H1 (cell line): ENCODE data around the gene SLC5A10.

Experiments used
- CEBPB ChIP-seq: IDR thresholded peaks from 2 replicates; pipeline ENCODE4 v1.6.1; 2012; ENCODE audit warnings: low read depth, low read length
- CTCF ChIP-seq, 3 experiments: IDR thresholded peaks; 1 replicate in 2 of 3; 2 replicates in 1 of 3; pipeline versions ENCODE4 v1.5.1 to v1.6.1; 2011; ENCODE audit warnings: low read length in 3 of 3, mild to moderate bottlenecking in 3 of 3, inconsistent platforms in 2 of 3, low read depth in 1 of 3, moderate library complexity in 1 of 3; ENCODE audit not compliant: insufficient read depth in 1 of 3; ENCODE audit errors: control extremely low read depth in 1 of 3
- EP300 ChIP-seq, 2 experiments: IDR thresholded peaks; 1 replicate in 1 of 2; 2 replicates in 1 of 2; pipeline ENCODE4 v1.6.1; 2011 to 2012; ENCODE audit warnings: low read depth in 2 of 2, low read length in 2 of 2, mild to moderate bottlenecking in 2 of 2, borderline replicate concordance in 1 of 2, inconsistent platforms in 1 of 2, moderate library complexity in 1 of 2
- JUN ChIP-seq: IDR thresholded peaks from 2 replicates; pipeline ENCODE4 v1.6.1; 2011; ENCODE audit warnings: low read depth, mild to moderate bottlenecking, improper control_type of control experiment, low read length
- POLR2A ChIP-seq, 2 experiments: IDR thresholded peaks; 1 replicate in 1 of 2; 2 replicates in 1 of 2; pipeline ENCODE4 v1.6.1; 2011; ENCODE audit warnings: low read depth in 2 of 2, low read length in 2 of 2, mild to moderate bottlenecking in 2 of 2; ENCODE audit errors: control extremely low read depth in 1 of 2
- USF2 ChIP-seq: IDR thresholded peaks from 2 replicates; pipeline ENCODE4 v1.6.1; 2011; ENCODE audit warnings: low read length, improper control_type of control experiment
- ZNF274 ChIP-seq: IDR thresholded peaks from 2 replicates; pipeline ENCODE4 v1.7.0; 2012; ENCODE audit warnings: low read length, borderline replicate concordance; ENCODE audit errors: extremely low read depth

- TF ChIP-seq EP300 (IDR thresholded peaks at IDR 0.05; ENCODE audit: borderline replicate concordance in 1 of 2, low read depth in 2 of 2, low read length in 2 of 2) = no peak
- TF ChIP-seq CTCF (IDR thresholded peaks at IDR 0.05; ENCODE audit: control extremely low read depth in 1 of 3, insufficient read depth in 1 of 3, low read depth in 1 of 3, low read length in 3 of 3) = no peak
- TF ChIP-seq CEBPB = no peak
- no peak for TF ChIP-seq USF2
- no peak for TF ChIP-seq JUN
- no peak for TF ChIP-seq ZNF274
- no peak for TF ChIP-seq POLR2A (IDR thresholded peaks at IDR 0.05; ENCODE audit: control extremely low read depth in 1 of 2, low read depth in 2 of 2, low read length in 2 of 2)
Observed at GRCh38 chr17:18997650-18998196, 45.8 kb downstream of the SLC5A10 start.
